ENCODE data around the gene TMEM132C. TPM values are rescaled to one million over a fixed set of nuclear protein-coding genes. Genes with fewer than 3 reads are reported as not detected.

Gene TMEM132C
- total and polyA plus RNA-seq, 2 donors (not counting 1 experiment from before 2014, with no cell fraction given) = not detected

DNA sequence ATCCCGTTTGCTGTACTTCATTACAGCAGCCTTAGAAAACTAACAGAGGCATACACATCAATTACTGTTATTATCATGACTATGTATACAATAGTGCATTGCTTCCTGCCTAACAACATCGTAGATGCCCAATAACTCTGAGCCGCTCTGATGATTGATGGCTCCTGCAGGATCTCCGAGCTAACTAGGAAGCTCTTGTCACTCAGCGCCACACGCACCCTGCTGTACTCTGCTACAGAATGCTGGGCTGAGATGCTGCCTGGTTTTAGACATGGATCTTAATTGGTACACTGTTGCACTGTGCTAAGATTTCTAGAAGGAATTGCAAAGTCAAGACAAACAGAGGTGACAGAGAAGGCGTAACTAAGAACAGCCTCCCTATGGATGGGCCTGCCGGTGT, 387.5 kb downstream of the TMEM132C start:
- no peak overlapping the region for H3K4me3 Mint-ChIP-seq
- no peaks in the 10 kb centered on the region for H3K36me3 ChIP-seq (replicated peaks in 1 of 2; ENCODE audit: control extremely low read depth in 1 of 2, control insufficient read depth in 1 of 2, extremely low read depth in 1 of 2, insufficient read depth in 2 of 2, low read length in 1 of 2)
- CTCF ChIA-PET = no interaction called here
- no peak for DNase-seq
- H3K4me1 ChIP-seq (ENCODE audit: control insufficient read depth in 2 of 2, insufficient read depth in 2 of 2, low read length in 2 of 2) = no peaks in the 10 kb centered on the region
- no peak overlapping the region for H3K4me3 ChIP-seq (ENCODE audit: control extremely low read depth in 1 of 5, extremely low read depth in 1 of 5, insufficient read depth in 1 of 5, low read depth in 2 of 5, low read length in 4 of 5)
- intact Hi-C loops (cut with micrococcal nuclease) = no loop called here
- no peak overlapping the region for H3K9ac ChIP-seq (ENCODE audit: low read length)
- no peak overlapping the region for H3K27ac Mint-ChIP-seq
- no peaks in the 10 kb centered on the region for H4K20me1 ChIP-seq (ENCODE audit: control insufficient read depth, insufficient read depth, low read length, poor library complexity, severe bottlenecking)
- no peak for ATAC-seq (ENCODE audit: low read depth)
- POLR2A ChIA-PET = no interaction called here
- H3K4me1 Mint-ChIP-seq = no peaks in the 10 kb centered on the region
- no peaks in the 10 kb centered on the region for H3K9me3 ChIP-seq (ENCODE audit: control extremely low read depth in 1 of 3, control insufficient read depth in 2 of 3, insufficient read depth in 1 of 3, low read length in 2 of 3)
- H3K27ac ChIP-seq (ENCODE audit: low read length in 2 of 2) = no peak overlapping the region
- H3K27me3 ChIP-seq (replicated peaks in 1 of 4; ENCODE audit: control extremely low read depth in 1 of 4, control insufficient read depth in 3 of 4, insufficient read depth in 4 of 4, low read length in 3 of 4) = peaks cover 0 to 5% (median 0%) of the 10 kb centered on the region in 4 experiments
- TF ChIP-seq EZH2 (IDR thresholded peaks at IDR 0.05; ENCODE audit: borderline replicate concordance, insufficient read depth, low read depth, low read length, poor library complexity, severe bottlenecking) = no peak
- TF ChIP-seq, protein P1, sequence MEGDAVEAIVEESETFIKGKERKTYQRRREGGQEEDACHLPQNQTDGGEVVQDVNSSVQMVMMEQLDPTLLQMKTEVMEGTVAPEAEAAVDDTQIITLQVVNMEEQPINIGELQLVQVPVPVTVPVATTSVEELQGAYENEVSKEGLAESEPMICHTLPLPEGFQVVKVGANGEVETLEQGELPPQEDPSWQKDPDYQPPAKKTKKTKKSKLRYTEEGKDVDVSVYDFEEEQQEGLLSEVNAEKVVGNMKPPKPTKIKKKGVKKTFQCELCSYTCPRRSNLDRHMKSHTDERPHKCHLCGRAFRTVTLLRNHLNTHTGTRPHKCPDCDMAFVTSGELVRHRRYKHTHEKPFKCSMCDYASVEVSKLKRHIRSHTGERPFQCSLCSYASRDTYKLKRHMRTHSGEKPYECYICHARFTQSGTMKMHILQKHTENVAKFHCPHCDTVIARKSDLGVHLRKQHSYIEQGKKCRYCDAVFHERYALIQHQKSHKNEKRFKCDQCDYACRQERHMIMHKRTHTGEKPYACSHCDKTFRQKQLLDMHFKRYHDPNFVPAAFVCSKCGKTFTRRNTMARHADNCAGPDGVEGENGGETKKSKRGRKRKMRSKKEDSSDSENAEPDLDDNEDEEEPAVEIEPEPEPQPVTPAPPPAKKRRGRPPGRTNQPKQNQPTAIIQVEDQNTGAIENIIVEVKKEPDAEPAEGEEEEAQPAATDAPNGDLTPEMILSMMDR (IDR thresholded peaks at IDR 0.05) = no peak
- H3K9me3 Mint-ChIP-seq (ENCODE audit: insufficient read depth) = peaks cover 4% of the 10 kb centered on the region
- WGBS (ENCODE audit: insufficient coverage) = 78% methylated on average over 5 of the region's 8 CpGs
- H3K4me2 ChIP-seq (replicated peaks; ENCODE audit: low read depth, low read length, poor library complexity, severe bottlenecking) = no peak overlapping the region
- H3K79me2 ChIP-seq (ENCODE audit: control insufficient read depth, insufficient read depth, low read length) = no peaks in the 10 kb centered on the region
- peaks cover 14% of the 10 kb centered on the region for H3K27me3 Mint-ChIP-seq
- no peak overlapping the region for H2AFZ ChIP-seq (ENCODE audit: insufficient read depth, low read depth, low read length, poor library complexity, severe bottlenecking)

DNA sequence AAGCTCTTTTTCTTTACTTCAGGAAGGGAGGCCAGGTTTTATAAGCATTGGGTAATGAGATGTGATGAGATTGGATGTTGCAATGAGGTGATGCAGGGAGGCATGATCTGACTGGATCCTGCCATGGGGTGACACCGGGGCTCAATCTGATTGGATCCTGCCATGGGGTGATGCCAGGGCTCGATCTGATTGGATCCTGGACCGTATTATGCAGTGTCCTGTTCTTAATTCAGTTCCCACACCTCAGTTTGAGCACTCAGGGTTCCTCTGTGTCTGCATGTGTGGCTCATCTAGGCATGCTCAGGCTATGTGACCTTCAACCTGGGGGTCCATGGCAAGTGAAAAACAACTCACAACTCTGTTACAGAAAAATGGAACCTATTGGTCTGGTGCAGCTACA, 390.4 kb downstream of the TMEM132C start:
- Histone ChIP-seq H3K27ac (ENCODE audit: low read length in 2 of 2) (no peak overlapping the region), H3K4me3 (ENCODE audit: control extremely low read depth in 1 of 5, extremely low read depth in 1 of 5, insufficient read depth in 1 of 5, low read depth in 2 of 5, low read length in 4 of 5) (no peak overlapping the region), H4K20me1 (ENCODE audit: control insufficient read depth, insufficient read depth, low read length, poor library complexity, severe bottlenecking) (no peaks in the 10 kb centered on the region), H3K9me3 (ENCODE audit: control extremely low read depth in 1 of 3, control insufficient read depth in 2 of 3, insufficient read depth in 1 of 3, low read length in 2 of 3) (no peaks in the 10 kb centered on the region), H3K79me2 (ENCODE audit: control insufficient read depth, insufficient read depth, low read length) (no peaks in the 10 kb centered on the region), H3K27me3 (replicated peaks in 1 of 4; ENCODE audit: control extremely low read depth in 1 of 4, control insufficient read depth in 3 of 4, insufficient read depth in 4 of 4, low read length in 3 of 4) (peaks cover 0 to 4% (median 0%) of the 10 kb centered on the region in 4 experiments), H3K4me1 (ENCODE audit: control insufficient read depth in 2 of 2, insufficient read depth in 2 of 2, low read length in 2 of 2) (no peaks in the 10 kb centered on the region), H3K4me2 (replicated peaks; ENCODE audit: low read depth, low read length, poor library complexity, severe bottlenecking) (no peak overlapping the region), H3K9ac (ENCODE audit: low read length) (no peak overlapping the region), H2AFZ (ENCODE audit: insufficient read depth, low read depth, low read length, poor library complexity, severe bottlenecking) (no peak overlapping the region), H3K36me3 (replicated peaks in 1 of 2; ENCODE audit: control extremely low read depth in 1 of 2, control insufficient read depth in 1 of 2, extremely low read depth in 1 of 2, insufficient read depth in 2 of 2, low read length in 1 of 2) (no peaks in the 10 kb centered on the region)
- TF ChIP-seq, protein P1 (IDR thresholded peaks at IDR 0.05) = no peak
- no peak for TF ChIP-seq EZH2 (IDR thresholded peaks at IDR 0.05; ENCODE audit: borderline replicate concordance, insufficient read depth, low read depth, low read length, poor library complexity, severe bottlenecking)
- no peak overlapping the region for H3K27ac Mint-ChIP-seq
- H3K4me1 Mint-ChIP-seq = no peaks in the 10 kb centered on the region
- H3K27me3 Mint-ChIP-seq = peaks cover 8% of the 10 kb centered on the region
- WGBS (ENCODE audit: insufficient coverage) = 69% methylated on average over 3 of the region's 3 CpGs
- DNase-seq (no peak), ATAC-seq (ENCODE audit: low read depth) (no peak)
- H3K4me3 Mint-ChIP-seq = no peak overlapping the region
- peaks cover 4% of the 10 kb centered on the region for H3K9me3 Mint-ChIP-seq (ENCODE audit: insufficient read depth)
- intact Hi-C loops (cut with micrococcal nuclease) = no loop called here
- ChIA-PET CTCF (no interaction called here), POLR2A (no interaction called here)

All from B cell (primary cell).